Measurements from ENCODE around the gene MAGEL2.
A peak's percentile ranks its signal among the peaks of the same experiment; 100 is the strongest.

The MAGEL2 gene

DNA sequence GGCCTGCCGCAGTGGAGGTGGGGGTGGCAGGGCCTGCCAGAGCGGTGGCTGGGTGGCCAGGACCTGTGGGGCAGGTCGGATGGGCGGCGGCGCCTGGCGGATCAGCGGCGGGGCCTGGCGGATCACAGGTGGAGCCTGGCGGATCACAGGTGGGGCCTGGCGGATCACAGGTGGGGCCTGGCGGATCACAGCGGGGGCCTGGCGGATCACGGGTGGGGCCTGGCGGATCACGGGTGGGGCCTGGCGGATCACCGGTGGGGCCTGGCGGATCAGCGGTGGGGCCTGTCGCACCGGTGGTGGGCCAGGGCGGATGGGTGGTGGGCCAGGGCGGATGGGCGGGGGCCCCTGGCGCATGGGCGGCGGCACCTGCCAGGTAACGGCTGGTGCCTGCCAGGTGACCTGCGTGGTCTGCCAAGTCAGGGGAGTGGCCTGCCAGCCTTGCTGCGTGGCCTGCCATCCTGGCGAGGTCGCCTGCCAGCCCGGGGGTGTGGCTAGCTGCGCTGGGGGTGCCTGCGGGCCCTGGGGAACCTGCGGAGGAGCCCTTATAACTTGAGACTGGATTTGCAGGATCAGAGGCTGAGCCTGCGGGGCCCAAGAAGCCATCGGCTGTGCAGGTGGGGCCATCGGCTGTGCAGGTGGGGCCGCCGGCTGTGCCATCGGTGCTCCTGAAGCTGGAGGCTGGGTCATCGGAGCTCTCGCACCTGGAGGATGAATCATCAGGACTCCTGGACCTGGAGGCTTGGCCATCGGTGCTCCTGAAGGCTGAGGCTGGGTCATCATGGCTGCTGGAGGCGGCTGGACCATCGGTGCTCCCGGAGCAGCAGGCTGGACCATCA is 1.3 kb downstream of the MAGEL2 start:
- no peak overlapping the region for H3K27ac ChIP-seq
- no peak for TF ChIP-seq CTCF (conservative IDR thresholded peaks at IDR 0.05; ENCODE audit: low read depth)
- POLR2A ChIA-PET (ENCODE audit: low non-redundant PET), result no interaction called here
- DNase-seq (ENCODE audit: low spot score), result no peak
- CTCF ChIA-PET, result no interaction called here

DNA sequence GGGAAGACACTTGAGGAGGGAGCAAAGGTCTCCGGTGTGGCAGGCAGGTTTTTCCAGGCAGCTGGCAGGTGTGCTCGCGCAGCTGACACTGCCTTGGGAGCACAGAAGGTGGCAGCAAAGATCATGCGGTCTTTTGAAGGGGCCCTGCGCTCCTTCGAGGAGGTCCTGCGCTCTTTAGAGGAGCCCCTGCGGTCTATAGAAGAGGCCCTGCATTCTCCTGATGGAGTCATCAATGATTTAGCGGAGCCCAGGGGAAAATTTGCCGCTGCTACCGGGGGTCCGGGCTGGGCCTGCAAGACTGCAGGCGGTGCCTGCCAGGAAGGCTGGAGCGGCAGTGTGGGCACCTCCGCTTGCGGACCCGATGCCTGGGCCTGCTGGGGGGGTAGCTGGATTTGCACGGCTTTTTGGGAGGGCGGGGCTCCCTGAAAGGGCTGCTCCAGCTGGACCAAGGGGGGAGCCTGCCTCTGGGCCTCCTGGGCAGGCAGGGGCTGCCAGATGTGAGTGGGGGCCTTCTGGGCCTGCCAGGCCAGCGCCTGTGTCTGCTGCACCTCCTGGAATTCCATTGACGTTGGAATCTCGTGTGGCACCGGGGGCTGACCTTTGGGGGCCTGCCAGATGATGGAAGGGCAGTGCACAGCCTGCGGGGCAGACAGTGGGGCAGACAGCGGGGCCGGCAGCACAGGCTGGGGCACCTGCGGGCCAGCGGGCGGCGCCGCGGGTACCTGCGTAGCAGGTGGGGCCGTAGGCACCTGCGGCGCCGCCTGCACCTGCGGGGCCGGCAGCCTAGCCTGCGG is 2.1 kb downstream of the MAGEL2 start:
- no peak for DNase-seq (ENCODE audit: low spot score)
- ChIA-PET CTCF (no interaction called here), POLR2A (ENCODE audit: low non-redundant PET) (no interaction called here)
- no peak overlapping the region for H3K27ac ChIP-seq
- no peak for TF ChIP-seq CTCF (conservative IDR thresholded peaks at IDR 0.05; ENCODE audit: low read depth)

- no peak for DNase-seq (ENCODE audit: low spot score)
- no peak for TF ChIP-seq CTCF (conservative IDR thresholded peaks at IDR 0.05; ENCODE audit: low read depth)
- POLR2A ChIA-PET (ENCODE audit: low non-redundant PET), result no interaction called here
- CTCF ChIA-PET, result no interaction called here
- H3K27ac ChIP-seq, result no peak overlapping the region
These were observed 2.8 kb downstream of the MAGEL2 start for GRCh38 chr15:23644829-23645228.

GRCh38 chr15:23642413-23643044 is 5.1 kb downstream of the MAGEL2 start:
- no peak overlapping the region for H3K27ac ChIP-seq
- POLR2A ChIA-PET (ENCODE audit: low non-redundant PET), result no interaction called here
- TF ChIP-seq CTCF (conservative IDR thresholded peaks at IDR 0.05; ENCODE audit: low read depth), result peak; percentile 87
- CTCF ChIA-PET, result interaction anchor here (0.6 kb wide), 1 partner anchor 808 kb away, joined by 4 read pairs; no protein-coding TSS in a partner anchor
- DNase-seq (ENCODE audit: low spot score), result peak; percentile 36

DNA sequence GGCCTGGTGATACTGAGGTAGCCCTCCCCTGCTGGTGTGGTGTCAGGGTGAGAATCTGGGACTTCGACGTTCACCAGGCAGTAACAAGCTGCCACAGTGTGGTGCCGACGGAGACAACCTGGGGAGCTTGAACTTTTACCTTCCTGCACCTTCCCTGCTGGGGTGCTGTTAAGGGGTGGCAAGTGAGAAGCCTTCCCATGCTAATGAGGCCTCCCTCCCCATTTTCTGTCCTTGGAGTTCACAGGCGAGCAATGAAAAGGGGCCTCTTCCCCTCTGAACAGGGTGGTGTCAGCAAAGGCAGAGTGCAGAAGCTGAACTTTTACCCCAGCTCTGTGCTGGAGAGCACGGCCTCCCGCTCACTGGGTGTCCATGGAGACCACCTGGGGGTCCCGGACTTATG is 13.5 kb downstream of the MAGEL2 start:
- POLR2A ChIA-PET (ENCODE audit: low non-redundant PET), result no interaction called here
- no peak overlapping the region for H3K27ac ChIP-seq
- no peak for DNase-seq (ENCODE audit: low spot score)
- CTCF ChIA-PET, result no interaction called here
- no peak for TF ChIP-seq CTCF (conservative IDR thresholded peaks at IDR 0.05; ENCODE audit: low read depth)

GRCh38 chr15:23629234-23629805 is 18.3 kb downstream of the MAGEL2 start:
- ChIA-PET POLR2A (ENCODE audit: low non-redundant PET) (no interaction called here), CTCF (no interaction called here)
- no peak overlapping the region for H3K27ac ChIP-seq
- DNase-seq (ENCODE audit: low spot score), result no peak
- TF ChIP-seq CTCF (conservative IDR thresholded peaks at IDR 0.05; ENCODE audit: low read depth), result peak; percentile 65
